GM12875 (cell line): ENCODE results near the gene USP5.

ENCODE experiments used
- H3K4me3 ChIP-seq: one replicate; pipeline ENCODE4 v1.5.1; 2011; ENCODE audit warnings: low read depth, low read length, control low read depth
- CTCF ChIP-seq: IDR thresholded peaks from 2 replicates; pipeline ENCODE4 v1.5.1; 2011; ENCODE audit warnings: low read depth, mild to moderate bottlenecking, control low read depth, inconsistent platforms, low read length, moderate library complexity, borderline replicate concordance; ENCODE audit not compliant: insufficient read depth

USP5 gene

GRCh38 chr12:6822426-6823135 lies 29.4 kb upstream of the USP5 start:
- no peak for TF ChIP-seq CTCF
- H3K4me3 ChIP-seq, result no peak overlapping the region

DNA sequence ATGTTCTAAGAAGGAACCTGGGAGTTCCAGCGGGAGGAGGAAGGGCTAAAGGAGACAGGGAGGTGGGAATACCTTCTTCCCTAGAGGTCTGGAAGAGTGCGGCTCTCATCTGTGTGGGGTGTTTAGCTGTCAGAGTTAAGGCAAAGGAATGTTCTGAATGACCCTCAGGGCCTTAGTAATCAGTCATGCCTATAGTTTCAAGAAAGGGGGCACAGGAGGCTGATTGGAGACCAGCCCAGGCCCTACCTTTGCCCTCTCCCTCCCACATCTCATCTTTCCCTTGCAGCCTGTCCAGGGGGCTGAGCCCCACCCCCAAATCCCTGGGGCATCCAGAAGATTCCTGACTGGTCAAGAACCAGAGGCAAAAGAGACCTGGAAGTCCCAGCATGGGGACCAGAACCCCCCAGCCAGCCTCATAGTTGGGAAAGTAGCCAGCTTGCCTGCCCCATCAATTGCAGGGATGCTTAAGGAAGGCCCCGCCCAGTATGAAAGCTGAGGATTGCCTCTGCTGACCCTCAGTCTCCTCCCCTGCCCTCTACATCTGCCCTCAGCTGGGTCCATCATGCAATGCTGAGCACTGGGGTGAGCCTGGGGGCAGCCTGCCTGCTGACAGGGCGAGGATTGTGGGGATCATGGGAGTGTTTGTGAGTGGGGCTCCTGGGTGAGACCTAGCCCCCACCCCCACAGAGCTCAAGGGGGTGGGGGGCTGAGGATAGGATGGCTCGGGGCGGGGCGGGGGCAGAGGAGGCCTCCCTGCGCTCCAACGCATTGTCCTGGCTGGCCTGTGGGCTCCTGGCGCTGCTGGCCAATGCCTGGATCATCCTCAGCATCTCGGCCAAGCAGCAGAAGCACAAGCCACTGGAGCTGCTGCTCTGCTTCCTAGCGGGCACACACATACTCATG lies 28.5 kb upstream of the USP5 start:
- no peak overlapping the region for H3K4me3 ChIP-seq
- TF ChIP-seq CTCF, result no peak

DNA sequence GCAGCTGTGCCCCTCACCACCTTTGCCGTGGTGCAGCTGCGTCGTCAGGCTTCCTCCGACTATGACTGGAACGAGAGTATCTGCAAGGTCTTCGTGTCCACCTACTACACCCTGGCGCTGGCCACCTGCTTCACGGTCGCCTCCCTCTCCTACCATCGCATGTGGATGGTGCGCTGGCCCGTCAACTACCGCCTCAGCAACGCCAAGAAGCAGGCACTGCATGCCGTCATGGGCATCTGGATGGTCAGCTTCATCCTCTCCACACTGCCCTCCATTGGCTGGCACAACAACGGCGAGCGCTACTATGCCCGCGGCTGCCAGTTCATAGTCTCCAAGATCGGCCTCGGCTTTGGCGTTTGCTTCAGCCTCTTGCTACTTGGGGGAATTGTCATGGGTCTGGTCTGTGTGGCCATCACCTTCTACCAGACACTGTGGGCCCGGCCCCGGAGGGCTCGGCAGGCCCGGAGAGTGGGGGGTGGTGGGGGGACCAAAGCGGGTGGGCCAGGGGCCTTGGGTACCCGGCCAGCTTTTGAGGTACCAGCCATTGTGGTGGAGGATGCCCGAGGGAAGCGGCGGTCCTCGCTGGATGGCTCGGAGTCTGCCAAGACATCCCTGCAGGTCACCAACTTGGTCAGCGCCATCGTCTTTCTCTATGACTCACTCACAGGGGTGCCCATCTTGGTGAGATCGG lies 27.7 kb upstream of the USP5 start:
- TF ChIP-seq CTCF, result no peak

GRCh38 chr12:6824901-6825381 lies 27.0 kb upstream of the USP5 start:
- no peak for TF ChIP-seq CTCF
- H3K4me3 ChIP-seq, result no peak overlapping the region

More for the DNA sequence above, 27.7 kb upstream of the USP5 start:
- no peak overlapping the region for H3K4me3 ChIP-seq

- peak; percentile 93 for TF ChIP-seq CTCF
- no peak overlapping the region for H3K4me3 ChIP-seq
Observed at GRCh38 chr12:6825398-6826124, 26.4 kb upstream of the USP5 start.

DNA sequence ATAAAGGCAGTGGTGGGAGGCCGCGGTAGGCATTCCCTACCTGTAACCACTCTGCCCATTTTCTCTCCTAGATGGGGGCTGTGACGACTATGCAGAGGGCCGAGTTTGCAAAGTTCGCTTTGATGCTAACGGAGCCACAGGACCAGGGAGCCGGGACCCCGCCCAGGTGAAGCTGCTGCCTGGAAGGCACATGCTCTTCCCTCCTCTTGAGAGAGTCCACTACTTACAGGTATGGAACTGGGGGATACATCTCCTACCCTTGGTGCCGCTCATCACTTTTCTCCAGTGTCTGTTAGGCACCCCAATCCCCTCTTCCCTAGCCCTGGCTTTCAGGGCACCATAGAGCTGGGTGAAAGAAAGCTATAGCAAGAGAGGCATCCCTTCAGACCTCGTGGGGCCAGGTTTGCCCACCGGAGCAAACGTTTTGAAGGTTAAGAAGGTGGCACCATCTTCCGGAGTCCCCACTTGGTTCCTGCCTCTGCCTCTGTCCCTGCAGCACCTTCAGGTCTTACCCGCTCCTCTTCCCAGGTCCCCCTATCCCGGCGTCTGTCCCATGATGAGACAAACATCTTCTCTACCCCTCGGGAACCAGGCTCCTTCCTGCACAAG lies 25.7 kb upstream of the USP5 start:
- no peak for TF ChIP-seq CTCF
- no peak overlapping the region for H3K4me3 ChIP-seq
